HG03066 (cell line): Measurements from ENCODE around the gene GATAD2B.

ENCODE experiments used
- ATAC-seq: cut with Tn5 transposase; IDR thresholded peaks from one replicate; pipeline ENCODE4 v1.9.1; 2021; ENCODE audit warnings: low read depth; ENCODE audit not compliant: unreplicated experiment

Gene GATAD2B

DNA sequence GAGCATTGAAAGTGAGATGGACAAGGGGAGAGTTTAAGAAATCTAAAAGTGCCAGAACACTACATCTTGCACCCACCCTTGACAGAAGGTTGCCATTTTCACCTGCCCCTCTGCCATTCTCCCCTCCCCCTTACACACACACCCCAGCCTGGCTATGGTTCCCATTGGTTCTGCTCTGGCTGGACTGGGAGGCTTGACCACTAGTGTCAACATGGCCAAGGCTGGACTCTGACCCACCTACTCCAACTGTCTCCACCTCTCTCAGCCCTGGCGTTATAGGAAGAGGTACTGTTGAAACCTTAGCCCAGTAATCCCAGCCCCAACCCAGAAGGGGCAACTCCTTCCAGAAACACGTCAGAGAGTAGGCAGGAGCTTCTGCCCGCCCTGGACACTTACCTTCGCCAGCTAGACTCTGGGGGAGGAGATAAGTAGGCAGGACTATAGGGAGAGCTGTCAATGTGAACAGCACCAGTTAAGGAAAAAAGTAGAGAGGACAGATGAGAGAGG is 31.1 kb upstream of the GATAD2B start:
- ATAC-seq, result no peak

DNA sequence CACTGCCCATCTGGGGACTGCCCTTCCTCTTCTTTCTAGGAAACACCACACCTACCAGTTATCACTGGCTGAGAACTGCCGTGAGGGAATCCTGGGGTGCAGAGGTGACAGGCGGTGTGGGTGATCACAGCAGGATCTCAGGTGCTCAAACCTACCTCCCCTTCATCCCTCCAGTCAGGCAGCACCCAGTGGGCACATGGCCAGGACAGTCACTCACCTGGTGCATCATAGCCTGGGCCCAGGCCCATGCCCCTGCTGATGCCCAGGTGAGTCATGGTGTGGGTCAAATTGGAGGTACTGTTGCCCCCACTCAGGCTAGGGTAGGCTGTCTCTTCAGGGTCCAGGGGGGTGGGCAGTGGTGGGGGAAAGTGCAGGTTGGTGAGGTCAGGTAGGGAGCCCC is 29.0 kb upstream of the GATAD2B start:
- ATAC-seq, result no peak

DNA sequence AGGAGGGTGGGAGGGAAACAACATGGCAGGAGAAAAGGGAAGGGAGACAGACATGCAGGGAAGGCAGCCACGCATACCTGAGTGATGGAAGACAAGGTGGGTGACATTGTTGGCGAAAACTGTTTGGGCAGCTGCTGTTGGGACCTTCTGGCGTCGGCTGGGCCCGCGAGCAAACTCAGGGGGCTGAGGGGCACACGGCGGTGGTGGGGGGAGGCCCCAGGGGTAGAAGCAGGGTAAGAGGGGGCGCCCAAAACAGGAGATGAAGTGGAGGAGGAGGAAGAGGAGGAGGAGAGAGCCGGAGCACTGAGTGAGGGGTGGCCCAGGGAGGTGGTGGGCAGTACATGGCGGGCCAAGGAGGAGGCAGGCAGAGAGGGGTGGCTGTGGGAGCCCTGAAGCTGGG is 28.4 kb upstream of the GATAD2B start:
- ATAC-seq, result no peak

DNA sequence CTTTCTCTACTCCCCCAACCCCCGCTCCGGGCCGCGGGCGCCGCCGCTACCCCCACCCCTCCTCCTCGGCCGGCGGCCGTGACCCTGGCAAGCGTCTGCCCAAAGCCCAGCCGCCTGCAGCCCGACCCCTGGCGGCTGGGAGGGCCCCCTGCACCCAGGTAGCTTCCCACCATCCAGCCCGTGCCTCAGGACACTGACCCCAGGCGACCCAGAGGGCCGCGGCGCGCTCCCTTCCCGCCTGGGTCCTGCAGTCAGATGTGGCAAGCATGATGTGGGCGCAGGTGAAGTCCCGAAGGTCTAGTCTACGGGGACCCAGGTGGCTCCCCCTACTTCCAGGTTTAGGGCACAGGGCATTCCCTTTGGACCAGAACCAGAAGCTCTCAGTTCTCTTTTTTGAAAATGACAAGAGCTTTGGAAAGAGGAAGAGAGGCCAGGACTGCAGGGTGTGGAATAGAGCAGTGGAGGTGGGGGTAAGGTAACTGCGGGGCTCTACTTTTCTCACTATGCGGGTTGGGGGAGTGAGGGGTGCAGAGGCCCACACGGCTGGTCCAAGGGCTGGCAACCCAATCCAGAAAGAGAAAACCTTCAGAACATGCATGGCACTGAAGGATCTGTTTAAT is 24.0 kb upstream of the GATAD2B start, which contains the start of gene DENND4B:
TSS of gene DENND4B (minus strand) at position 97 of the 620 bp plus-strand sequence. CDS start 2,344 bp downstream, outside the sequence.
- ATAC-seq, result peak; percentile 62

DNA sequence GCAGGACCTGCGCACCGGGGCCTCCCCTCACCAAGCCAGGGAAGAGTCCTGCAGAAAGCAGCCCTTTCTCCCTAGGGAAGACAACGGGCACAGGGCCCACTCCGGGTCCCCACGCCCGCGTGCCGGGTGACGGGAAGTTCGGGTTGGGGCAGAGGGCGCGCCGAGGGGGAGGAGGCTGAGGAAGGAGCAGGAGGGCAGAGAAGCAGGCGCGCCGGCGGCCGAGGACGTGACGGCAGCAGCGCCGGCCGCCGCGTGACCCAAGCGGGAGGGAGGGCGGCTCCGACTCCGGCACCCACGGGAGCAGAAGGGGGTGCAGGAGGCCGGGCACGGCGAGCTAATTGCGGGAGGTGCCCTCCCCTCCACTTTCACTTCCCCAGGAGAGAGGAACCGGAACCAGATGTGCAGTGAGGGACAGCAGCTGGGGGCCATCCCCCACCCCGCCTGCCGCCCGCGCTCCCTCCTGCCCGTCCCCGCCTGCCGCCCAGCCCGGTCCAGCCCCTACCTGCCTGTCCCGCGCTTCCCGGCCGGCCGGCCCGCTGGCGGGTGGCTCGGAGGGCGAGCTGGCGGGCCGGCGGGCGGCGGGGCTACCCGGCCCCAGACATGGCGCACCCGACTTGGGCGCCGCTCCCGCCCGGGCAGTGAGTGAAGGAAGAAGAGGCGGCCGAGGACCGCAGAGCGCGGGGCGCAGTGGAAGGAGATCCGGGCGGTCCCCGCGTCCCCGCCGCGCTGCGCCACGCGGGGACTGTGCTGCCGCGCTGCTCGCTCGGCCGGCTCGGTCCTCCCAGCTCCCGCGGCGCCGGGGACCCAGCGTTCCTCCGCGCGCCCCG is 23.2 kb upstream of the GATAD2B start:
- ATAC-seq, result peak; percentile 76

DNA sequence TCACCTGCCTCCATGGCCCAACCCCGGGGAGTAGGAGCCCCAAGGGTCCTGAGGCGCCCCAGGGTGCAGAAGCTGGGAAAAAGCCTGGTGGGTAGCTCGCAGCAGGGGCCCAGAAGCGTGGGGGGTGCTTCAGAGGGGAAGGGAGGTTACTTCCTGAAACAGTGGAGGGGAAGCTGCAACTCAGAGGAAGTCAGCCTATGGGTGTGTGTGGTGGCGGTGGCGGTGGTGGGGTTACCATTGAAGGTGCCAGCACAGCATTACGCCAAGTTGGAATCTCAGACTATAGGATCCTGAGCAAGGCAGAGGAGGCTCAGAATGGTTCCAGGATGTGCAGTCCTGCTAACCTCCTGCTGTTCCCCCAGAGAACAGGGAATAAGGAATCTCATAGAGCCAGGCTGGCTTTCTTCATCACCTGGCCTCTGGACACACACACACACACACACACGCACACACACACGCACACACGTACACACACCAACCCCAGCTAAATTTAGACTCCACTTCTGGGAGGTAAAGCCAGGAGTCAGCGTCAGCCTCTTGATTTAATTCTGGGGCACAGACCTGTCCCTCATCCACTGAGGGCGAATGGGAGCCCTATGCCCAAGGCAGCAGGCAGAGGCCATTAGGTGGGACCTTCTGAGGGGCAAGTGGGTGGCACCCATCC is 22.5 kb upstream of the GATAD2B start:
- ATAC-seq, result no peak

DNA sequence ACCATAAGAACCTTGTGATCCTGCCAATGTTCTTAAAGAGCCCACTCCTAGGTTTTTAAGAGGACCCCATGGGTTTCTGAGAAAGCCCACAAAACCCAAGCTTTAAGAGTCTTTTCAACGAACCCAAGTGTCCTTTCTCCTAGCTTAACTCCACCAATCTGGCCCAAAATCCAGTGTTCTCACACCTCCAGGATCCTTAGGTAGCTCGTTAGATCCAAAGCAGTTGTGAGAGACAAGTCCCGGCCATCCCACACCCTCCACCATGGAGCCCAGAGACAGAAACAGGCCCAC is 22.0 kb upstream of the GATAD2B start:
- ATAC-seq, result no peak

DNA sequence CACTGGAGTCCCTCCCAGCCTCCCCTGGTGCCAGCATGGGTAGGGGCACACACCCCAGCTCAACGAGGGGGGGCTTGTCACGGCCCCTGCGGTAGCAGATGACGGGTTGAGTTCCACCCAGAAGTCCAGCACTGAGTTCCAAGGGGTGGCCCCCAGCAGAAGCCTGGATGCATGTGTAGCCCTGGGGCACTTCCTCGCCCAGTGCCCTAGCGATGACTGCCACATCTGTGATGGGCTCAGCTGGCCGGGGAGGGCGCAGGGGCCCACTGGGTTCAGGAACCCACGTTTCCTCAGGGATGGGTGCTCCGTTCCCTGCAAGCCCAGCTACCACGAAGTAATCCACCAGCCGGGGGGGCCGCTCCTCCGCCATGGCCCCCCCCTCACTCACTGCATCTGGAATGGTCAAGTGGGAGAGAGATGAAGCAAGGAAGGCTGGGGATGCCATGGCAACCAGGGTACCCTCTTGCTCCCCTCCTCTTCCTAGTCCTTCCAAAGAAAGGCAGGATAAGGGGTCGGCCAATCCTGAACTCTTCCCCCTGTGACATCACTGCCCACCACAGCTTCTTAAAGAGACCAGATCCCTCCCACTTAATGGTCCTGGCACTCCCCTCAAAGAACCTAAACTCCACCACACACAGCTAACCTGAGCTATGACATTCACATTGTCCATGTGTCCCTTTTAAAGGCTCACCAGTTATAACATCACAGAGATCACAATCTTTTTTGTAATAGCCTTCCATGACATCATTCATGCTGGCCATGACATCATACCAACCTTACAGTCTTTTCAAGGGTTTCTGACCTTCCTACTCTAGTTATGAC is 21.4 kb upstream of the GATAD2B start:
- ATAC-seq, result no peak

DNA sequence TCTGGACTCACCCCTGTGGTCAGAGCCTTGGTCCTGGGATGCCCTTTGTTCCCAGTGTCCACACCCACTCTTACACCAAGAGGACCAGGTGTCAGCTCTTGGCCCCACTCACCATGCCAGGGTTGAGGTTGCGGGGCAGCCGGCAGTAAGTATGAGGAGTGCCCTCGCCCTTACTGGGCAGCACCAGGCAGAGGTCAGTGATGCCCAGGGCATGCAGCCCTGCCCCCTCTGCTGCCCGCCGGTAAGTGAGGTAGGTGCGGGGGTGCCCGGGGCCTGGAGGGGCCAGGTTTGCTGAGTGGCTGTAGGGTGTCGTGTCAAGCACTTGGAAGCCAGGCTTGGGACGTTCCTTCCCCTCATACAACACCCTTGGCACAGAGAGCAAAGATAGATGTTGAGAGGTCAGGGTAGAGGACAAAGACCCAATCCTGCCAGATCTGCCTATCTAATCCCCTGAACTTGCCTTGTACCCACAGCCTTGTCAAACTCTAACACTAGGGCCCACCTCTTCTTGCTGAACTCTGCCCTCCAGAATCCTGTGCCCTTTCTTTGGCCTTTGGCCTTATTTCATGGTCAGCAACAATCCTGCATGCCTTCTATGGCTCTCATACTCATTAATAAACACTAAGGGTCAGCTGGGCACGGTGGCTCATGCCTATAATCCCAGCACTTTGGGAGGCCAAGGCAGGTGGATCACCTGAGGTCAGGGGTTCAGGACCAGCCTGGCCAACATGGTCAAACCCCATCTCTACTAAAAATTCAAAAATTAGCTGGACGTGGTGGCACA is 20.2 kb upstream of the GATAD2B start:
- no peak for ATAC-seq

DNA sequence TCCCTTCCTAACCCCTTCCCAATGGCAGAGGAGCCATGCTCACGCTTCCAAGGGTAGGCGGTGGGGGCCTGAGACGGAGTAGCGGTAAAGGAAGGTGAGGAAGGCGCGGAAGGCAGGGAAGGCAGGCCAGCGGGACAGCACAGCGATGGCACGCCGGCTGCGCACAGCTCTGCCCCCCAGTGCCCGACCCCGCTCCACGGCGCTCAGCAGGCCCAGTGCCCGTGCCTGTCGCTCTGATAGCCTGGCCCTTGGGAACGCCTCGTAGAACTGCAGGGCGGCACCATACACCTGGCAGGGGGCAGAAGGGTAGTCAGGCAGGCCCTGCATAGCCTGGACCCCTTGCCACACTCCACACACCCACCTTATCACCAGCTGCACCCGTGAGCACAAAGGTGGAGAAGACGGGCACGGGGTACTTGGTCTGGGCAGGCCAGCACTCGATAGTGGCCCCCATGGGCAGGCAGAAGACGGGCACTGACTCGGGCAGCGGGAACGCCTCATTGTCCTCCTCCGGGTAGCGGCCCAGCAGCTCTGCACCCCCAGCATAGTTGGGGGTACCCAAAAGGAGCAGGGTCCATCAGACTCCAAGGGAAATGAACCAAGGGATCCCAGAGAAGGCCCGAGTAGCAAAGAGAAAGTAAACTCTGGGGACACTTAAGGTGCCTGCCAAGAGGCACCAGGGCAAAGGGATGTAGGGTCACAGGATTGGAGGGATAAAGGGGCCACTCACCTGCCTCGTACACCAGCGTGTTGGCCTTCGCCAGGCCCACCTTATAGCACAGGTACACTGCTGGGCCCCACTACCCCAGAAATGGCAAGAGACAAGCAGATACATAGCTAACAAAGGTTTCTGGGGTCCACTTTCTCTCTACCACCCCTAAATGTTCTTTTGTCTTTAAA is 19.3 kb upstream of the GATAD2B start:
- ATAC-seq, result no peak

DNA sequence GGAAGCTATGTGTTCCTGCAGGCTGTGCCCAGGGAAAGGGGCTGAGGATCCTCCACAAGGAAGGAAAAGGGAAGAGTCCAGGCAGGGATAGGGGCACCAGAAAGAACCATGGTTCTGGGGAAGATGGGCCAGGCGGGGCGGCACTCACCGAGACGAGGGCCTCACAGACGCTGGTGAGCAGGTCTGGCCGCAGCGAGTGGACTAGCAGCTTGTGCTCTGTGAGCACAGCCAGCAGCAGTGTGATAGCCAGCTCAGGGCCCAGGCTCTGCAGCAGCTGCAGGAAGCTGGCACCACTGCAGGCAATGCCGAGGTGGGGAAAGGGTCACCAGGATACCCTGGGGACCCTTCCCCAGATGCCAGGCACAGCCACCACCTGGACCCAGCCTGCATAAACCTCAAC is 18.0 kb upstream of the GATAD2B start:
- no peak for ATAC-seq

DNA sequence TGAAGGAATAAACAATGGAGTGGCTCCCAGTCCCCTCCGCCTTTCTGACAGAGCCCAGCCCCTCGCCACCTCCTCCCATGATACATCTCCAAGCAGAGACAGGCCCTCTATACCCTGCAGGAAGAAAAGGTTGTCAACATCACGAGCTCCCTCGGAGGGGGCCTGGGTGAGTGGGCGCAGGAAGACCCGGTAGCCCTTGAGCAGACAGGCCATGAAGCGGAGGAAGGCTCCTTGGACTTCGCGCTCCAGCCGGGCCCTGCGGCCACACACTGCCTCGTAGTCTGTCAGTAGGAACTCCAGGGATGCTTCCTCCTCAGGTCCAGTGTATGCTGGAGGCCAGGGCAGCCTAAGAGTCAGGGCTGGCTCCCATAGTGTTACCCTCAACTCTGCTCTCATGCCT is 16.7 kb upstream of the GATAD2B start:
- no peak for ATAC-seq

DNA sequence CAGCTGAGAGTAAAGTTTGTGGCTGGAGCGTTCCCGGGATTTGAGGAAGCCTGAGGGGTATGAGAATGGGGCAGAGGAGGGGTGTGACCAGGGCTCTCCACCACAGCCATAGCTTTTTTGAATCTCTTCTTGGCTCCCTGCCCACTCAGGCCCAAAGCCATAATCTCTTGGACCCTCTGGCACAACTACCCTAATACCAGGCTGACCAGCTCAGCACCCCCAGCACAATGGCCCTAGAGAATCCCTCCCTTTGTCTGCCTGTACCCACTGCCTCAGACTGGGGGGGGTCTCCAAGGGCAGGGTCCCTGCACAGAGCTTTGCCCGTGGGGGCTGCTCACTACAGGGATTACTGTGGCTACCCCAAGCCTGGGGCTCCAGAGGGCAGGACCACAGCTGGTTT is 16.2 kb upstream of the GATAD2B start:
- ATAC-seq, result no peak

DNA sequence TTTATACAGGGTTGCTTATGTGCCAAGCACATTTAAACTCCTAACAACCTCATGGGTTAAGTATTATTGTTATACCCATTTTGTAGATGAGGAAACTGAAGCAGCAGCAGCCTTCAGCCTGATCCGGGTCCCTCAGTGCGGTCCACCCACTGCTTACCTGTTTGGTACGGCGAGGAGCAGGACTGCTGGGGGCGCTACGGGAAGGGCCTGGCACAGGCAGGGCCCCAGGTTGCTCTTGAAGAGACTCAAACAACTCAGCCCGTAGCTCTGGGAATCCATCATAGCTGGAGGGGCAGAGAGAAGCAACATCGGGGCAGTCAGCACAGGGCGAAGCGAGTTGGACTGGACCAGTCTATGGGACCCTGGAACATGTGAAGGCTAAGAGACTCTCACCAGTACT is 14.6 kb upstream of the GATAD2B start:
- no peak for ATAC-seq

DNA sequence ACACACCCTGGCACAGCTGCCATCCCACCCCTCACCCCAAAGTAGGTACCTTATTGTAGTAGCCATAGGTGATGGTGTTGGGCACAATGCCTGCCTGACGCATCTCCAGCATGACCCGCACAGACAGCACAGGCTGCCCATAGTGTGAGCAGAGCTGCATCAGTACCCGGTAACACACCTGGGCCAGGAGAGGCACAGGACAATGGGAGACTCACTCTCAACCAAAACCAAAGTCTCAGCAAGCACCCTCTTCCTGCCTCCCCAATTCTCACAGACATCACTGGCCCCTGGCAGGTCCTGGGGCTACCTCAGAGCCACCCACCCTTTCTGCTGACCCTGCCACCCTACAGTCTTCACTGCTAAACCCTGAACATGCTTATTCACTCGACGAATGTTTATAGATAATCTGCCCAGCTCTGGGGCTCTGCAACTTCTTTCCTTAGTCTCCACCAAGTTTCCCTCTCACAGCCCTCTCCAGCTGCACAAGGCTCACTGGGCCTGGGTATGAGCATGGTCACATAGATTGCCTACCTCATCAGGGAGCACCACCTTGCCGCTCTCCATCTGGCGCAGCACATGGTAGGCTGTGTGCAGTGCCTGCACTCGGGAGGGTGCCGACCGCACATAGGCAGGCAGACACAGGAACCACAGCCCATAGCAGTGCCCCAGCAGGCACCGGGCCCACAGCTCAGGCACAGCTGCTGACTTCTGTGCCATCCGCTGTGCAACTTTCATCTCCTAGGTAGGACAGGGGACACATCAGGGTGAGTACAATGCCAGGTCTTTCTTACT is 13.4 kb upstream of the GATAD2B start:
- no peak for ATAC-seq

DNA sequence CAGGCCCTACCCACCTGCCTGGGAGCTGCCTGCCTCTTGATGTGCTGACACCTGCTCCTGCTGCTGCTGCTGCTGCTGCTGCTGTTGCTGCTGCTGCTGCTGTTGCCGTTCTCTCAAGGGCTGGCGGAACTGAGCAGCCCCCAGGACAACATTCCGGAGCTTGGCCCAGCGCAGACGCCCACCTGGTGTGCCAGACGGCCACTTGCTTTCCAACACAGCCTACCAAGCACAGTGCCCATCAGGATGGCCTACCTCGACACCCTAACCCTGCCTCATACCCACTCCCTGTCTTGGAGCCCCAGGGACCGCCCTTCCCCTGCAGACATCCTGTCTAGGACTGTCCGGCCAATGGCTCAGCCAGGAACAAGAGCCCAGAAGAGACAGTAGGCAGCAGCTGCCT is 12.0 kb upstream of the GATAD2B start:
- no peak for ATAC-seq

DNA sequence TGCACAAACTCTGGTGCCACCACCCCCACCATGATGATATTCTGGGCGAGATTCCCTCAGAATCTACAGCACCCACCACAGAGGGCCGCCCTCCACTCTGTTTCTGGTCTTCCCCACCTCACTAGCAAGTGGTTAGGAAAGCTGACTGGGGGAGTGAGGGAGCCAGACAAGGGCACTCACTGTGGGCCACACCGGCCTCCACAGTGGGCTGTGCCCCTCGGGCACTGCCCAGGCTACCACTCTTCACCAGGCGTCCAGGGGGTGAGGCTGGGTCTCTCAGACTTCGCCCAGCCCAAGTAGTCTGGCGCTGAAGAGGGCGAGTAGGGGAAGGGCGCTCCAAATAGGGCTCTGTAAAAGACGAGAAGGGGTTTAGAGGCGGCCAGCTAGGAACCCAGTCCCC is 11.2 kb upstream of the GATAD2B start:
- no peak for ATAC-seq

DNA sequence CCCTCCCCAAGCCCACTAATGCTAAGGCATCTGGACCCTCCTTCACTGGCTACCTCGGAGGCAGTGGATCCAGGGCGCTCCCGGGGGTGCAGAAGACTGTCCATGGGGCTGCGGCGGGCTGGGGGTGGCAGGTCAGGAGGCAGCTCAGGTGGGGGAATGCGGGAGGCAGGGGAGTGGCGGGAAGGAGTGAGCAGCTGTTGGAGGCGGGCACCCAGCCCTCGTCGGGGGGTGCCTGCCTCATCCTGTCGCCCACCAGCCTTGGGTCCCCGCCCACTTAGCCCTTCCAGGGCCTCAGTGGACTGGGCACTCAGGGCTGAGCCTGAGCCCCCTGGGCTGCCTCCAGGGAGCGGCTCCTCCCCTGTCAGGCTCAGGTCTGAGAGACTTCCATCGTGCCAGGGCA is 10.7 kb upstream of the GATAD2B start:
- ATAC-seq, result no peak
